GM18870 (cell line): Measurements from ENCODE around the gene OXGR1.
"Not testable (repeated sequence)": the region's sequence is repeated elsewhere in the genome, so short reads cannot be mapped to it uniquely, and the experiment has no call there.

Experiments used
- ATAC-seq: cut with Tn5 transposase; IDR thresholded peaks from one replicate; pipeline ENCODE4 v1.9.1; 2021; ENCODE audit warnings: moderate library complexity; ENCODE audit not compliant: unreplicated experiment

The OXGR1 gene

GRCh38 chr13:97005625-97006262 lies 11.5 kb upstream of the OXGR1 start:
- ATAC-seq = no peak

GRCh38 chr13:97004886-97005285 lies 10.6 kb upstream of the OXGR1 start:
- ATAC-seq = no peak

GRCh38 chr13:97004096-97004876 lies 10.0 kb upstream of the OXGR1 start:
- no peak for ATAC-seq

GRCh38 chr13:97003071-97003470 lies 8.8 kb upstream of the OXGR1 start:
- ATAC-seq = no peak

- no peak for ATAC-seq
These were observed 8.3 kb upstream of the OXGR1 start for GRCh38 chr13:97002581-97002980.

GRCh38 chr13:97001636-97002035 lies 7.4 kb upstream of the OXGR1 start:
- ATAC-seq = no peak

- ATAC-seq = no peak
These were observed 6.1 kb upstream of the OXGR1 start for GRCh38 chr13:97000295-97000925.

GRCh38 chr13:96999091-96999490 lies 4.8 kb upstream of the OXGR1 start:
- ATAC-seq = no peak

- ATAC-seq = no peak
These were observed 3.8 kb upstream of the OXGR1 start for GRCh38 chr13:96998051-96998450.

- no peak for ATAC-seq
These were observed 2.6 kb upstream of the OXGR1 start for GRCh38 chr13:96996886-96997285.

GRCh38 chr13:96996107-96996506 lies 1.8 kb upstream of the OXGR1 start:
- no peak for ATAC-seq

GRCh38 chr13:96994858-96995243 lies 575 bp upstream of the OXGR1 start:
- ATAC-seq = no peak

- no peak for ATAC-seq
These were observed 651 bp downstream of the OXGR1 start for GRCh38 chr13:96993634-96994016.

GRCh38 chr13:96992633-96993032 lies 1.6 kb downstream of the OXGR1 start:
- ATAC-seq = no peak

- ATAC-seq = no peak
These were observed 3.2 kb downstream of the OXGR1 start for GRCh38 chr13:96991072-96991471.

GRCh38 chr13:96988441-96988840 lies 5.8 kb downstream of the OXGR1 start:
- ATAC-seq = no peak

- ATAC-seq = no peak
These were observed 10.2 kb downstream of the OXGR1 start for GRCh38 chr13:96984051-96984508.

- no peak for ATAC-seq
These were observed 11.6 kb downstream of the OXGR1 start for GRCh38 chr13:96982672-96983071.

- ATAC-seq = not testable (repeated sequence)
These were observed 14.4 kb downstream of the OXGR1 start for GRCh38 chr13:96979861-96980260.

- no peak for ATAC-seq
These were observed 26.2 kb downstream of the OXGR1 start for GRCh38 chr13:96968027-96968426.

- ATAC-seq = no peak
These were observed 27.0 kb downstream of the OXGR1 start for GRCh38 chr13:96967248-96967745.
